GM18951 (cell line): ENCODE results near the gene TBC1D19.
"Not testable (repeated sequence)": the region's sequence is repeated elsewhere in the genome, so short reads cannot be mapped to it uniquely, and the experiment has no call there.

Source experiments
- POLR2A ChIP-seq: IDR thresholded peaks from 4 replicates; pipeline ENCODE4 v1.6.1; 2011; ENCODE audit warnings: mild to moderate bottlenecking; ENCODE audit not compliant: insufficient read length, insufficient read depth; ENCODE audit errors: extremely low read depth
- in situ Hi-C: fragments of 300-500 bp; cut with MboI; formaldehyde crosslinking; loops from one replicate; pipeline ENCODE4 v1.12.0; 2022; ENCODE audit warnings: low sequenced_read_pairs, mixed read lengths, inconsistent platforms; ENCODE audit not compliant: unreplicated experiment

The TBC1D19 gene

DNA sequence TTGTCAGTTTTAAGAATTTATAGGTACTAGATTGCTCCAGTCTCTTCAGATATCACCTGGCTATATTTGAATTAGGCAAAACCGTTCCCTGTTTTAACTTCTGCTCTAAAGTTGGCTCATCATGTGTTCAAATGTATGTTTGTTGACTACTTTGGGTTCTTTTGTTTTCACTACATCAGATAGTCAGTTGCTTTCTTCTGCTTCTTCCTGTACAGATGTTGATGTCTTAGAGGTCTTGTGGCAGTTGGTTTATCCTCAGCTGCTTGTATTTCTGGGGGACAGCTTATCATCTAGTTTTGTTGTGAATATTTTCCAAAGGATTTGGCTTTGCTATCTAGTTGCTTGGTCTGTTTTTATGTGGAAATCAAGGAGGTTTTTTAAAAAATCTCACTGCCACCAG, 28.0 kb downstream of the TBC1D19 start:
- no peak for TF ChIP-seq POLR2A
- in situ Hi-C loops, result no loop called here

DNA sequence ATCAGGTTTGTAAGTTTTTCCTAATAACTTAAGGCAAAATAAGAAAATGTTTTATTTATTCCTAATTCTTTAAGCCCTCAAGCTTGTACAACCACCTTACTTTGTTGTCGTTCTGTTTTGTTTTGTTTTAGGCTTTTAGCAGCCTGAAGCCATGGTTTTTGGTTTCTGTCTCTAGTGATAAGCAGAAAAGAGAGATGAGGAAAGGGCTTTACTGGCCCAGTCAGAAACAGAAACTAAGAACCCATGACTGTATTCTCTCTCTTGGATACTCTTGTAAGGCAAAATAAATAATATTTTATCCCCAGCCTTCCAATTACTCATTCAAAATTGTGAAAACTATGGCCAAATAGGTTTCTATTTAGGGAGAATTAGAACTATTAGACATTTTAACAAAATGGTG, 29.4 kb downstream of the TBC1D19 start:
- TF ChIP-seq POLR2A, result no peak

DNA sequence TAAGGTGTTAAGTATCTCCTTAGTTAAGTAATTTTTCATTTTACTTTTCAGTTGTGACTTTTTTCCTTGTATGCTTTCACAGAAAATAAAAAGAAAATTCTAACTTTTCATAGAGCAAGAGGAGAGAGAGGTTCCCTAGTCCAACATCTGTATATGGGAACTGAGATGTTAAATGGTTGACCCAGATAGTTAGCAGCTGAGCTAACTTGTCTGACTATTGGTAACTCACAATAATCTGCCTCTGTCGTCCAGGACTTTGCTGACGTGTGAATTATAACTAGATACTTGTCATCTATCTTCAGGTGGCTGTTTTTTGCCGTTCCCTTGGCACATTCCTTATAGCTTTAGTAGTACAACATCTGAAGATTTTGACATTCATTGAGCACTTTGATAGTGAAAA, 29.9 kb downstream of the TBC1D19 start:
- in situ Hi-C loops, result no loop called here
- TF ChIP-seq POLR2A, result no peak

More for the DNA sequence above, 29.4 kb downstream of the TBC1D19 start:
- in situ Hi-C loops, result no loop called here

- TF ChIP-seq POLR2A, result no peak
- in situ Hi-C loops, result no loop called here
Observed at GRCh38 chr4:26619784-26620183, 35.9 kb downstream of the TBC1D19 start.

DNA sequence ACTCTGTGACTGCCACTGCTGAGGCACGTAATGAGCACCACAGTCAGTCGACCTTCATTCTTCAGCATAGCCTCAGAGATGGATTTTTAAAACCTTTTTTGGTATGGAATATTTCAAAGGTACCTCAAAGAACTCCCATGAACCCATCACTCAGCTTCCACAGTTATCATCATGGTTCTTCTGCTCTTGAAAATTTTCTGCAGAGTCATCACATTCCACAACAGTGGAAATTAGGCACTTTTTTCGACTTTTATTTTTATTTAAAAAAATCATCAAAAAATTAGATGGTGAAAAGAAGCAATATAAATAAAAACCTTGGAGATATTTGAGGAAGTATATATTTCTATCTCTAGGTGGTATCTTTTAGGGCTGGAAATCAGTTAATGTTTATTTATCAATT, 37.5 kb downstream of the TBC1D19 start:
- in situ Hi-C loops, result no loop called here

DNA sequence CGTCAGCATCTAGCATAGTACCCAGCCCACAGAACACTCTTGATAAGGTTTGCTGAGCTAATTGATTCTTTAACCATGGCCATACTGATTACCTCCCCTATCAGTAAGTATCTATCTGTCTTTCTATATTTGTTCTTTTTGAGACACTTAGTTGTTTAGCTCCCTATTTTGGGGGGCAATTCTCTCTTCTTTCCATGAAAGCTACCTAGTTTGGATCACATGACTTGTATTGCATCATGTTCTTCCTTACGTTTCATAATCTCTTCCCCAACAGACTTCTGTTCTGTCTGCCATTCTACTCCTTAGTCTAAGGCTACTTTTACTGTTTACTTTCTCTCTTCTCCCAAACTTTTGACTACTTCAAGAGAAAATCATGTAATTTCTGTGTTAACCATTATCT, 39.0 kb downstream of the TBC1D19 start:
- in situ Hi-C loops, result no loop called here
- no peak for TF ChIP-seq POLR2A

More for the DNA sequence above, 37.5 kb downstream of the TBC1D19 start:
- no peak for TF ChIP-seq POLR2A

DNA sequence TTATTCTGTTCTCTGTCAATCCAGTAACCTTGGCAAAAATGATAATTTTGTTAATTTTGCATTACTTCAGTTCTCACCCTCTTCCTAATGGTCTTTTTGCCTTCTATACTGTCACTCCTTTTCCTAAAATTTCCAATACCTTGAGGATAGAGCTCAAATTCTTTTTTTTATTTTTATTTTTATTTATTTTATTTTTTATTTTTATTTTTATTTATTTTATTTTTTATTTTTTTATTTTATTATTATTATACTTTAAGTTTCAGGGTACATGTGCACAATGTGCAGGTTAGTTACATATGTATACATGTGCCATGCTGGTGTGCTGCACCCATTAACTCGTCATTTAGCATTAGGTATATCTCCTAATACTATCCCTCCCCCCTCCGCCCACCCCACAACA, 42.8 kb downstream of the TBC1D19 start:
- in situ Hi-C loops, result not testable (repeated sequence)

- no peak for TF ChIP-seq POLR2A
- in situ Hi-C loops, result no loop called here
Observed at GRCh38 chr4:26632916-26633315, 49.0 kb downstream of the TBC1D19 start.

GRCh38 chr4:26634237-26634636, 50.4 kb downstream of the TBC1D19 start:
- no peak for TF ChIP-seq POLR2A
- in situ Hi-C loops, result no loop called here

- TF ChIP-seq POLR2A, result no peak
- in situ Hi-C loops, result no loop called here
Observed at GRCh38 chr4:26636458-26636857, 52.6 kb downstream of the TBC1D19 start.

- in situ Hi-C loops, result not testable (repeated sequence)
Observed at GRCh38 chr4:26640639-26641038, 56.8 kb downstream of the TBC1D19 start.

- TF ChIP-seq POLR2A, result no peak
- in situ Hi-C loops, result no loop called here
Observed at GRCh38 chr4:26647523-26648224, 63.8 kb downstream of the TBC1D19 start.

GRCh38 chr4:26648260-26648659, 64.4 kb downstream of the TBC1D19 start:
- no peak for TF ChIP-seq POLR2A
- in situ Hi-C loops, result no loop called here

DNA sequence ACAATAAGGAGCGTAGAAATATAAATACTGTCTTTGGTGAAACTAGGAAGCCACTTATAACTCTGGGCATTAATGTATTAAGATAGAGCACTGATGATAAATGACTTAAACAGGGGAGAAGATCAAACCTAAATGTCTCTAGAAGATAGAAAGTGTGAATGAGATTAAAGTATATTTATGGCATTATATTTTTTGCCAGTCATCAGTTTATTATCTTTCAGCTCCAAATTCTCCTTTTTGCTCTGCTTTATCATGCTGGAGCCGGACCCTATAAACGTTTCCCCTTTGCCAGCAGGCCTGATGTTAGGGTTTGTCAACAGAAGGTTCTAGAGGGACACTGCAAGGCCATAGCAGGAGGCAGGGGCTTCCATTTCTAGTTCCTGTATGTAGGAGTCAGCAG, 76.4 kb downstream of the TBC1D19 start:
- no peak for TF ChIP-seq POLR2A
- in situ Hi-C loops, result no loop called here

- in situ Hi-C loops, result no loop called here
- no peak for TF ChIP-seq POLR2A
Observed at GRCh38 chr4:26663888-26664287, 80.0 kb downstream of the TBC1D19 start.
